Measurements from ENCODE around the gene ZBTB38. TPM values are rescaled to one million over a fixed set of nuclear protein-coding genes. Genes with fewer than 3 reads are reported as not detected.

ZBTB38 gene
- total and polyA plus RNA-seq, 2 experiments from 2014 or later = 112 to 175 TPM

- H4K20me1 ChIP-seq (ENCODE audit: insufficient read depth) = no peaks in the 10 kb centered on the region
- no peak for TF ChIP-seq EZH2phosphoT487 (IDR thresholded peaks at IDR 0.05; ENCODE audit: insufficient read depth, low read depth)
- peak; percentile 29 for TF ChIP-seq EZH2 (IDR thresholded peaks at IDR 0.05; ENCODE audit: insufficient read depth, poor library complexity, severe bottlenecking)
- in situ Hi-C loops (cut with MboI) = no loop called here
- no peaks in the 10 kb centered on the region for H3K9me3 ChIP-seq (ENCODE audit: low read depth)
- H3K4me1 ChIP-seq (ENCODE audit: insufficient read depth) = peaks cover 86% of the 10 kb centered on the region
- H3K27ac ChIP-seq = peak overlapping the region; percentile 92
- no peaks in the 10 kb centered on the region for H3K27me3 ChIP-seq (replicated peaks; ENCODE audit: insufficient read depth)
- peak; percentile 85 for DNase-seq
- WGBS, 2 experiments (ENCODE audit: low coverage in 1 of 2, low lambda C conversion rate in 2 of 2, missing lambda C conversion rate in 2 of 2) = 3 to 8% methylated on average over 10 of the region's 10 CpGs
- H3K4me3 ChIP-seq = peak overlapping the region; percentile 59
- H3K9ac ChIP-seq = peak overlapping the region; percentile 81
- peaks cover 81% of the 10 kb centered on the region for H3F3A ChIP-seq (ENCODE audit: insufficient read depth)
- H3K79me2 ChIP-seq (ENCODE audit: insufficient read depth) = peaks cover 97% of the 10 kb centered on the region
- H3K36me3 ChIP-seq (ENCODE audit: low read depth) = peaks cover 30% of the 10 kb centered on the region; the same call in 1 of the 2 replicates
- H3K9me2 ChIP-seq (ENCODE audit: insufficient read depth) = no peaks in the 10 kb centered on the region
- H2AFZ ChIP-seq = peak overlapping the region; percentile 46
- H3K4me2 ChIP-seq (ENCODE audit: unreplicated experiment) = peak overlapping the region; percentile 79
Observed at GRCh38 chr3:141412087-141412935, 44.0 kb downstream of the ZBTB38 start.

- H3K79me2 ChIP-seq (ENCODE audit: insufficient read depth) = peaks cover 97% of the 10 kb centered on the region
Observed at GRCh38 chr3:141412936-141413354, 44.6 kb downstream of the ZBTB38 start.

GRCh38 chr3:141413391-141413790, 45.1 kb downstream of the ZBTB38 start:
- Histone ChIP-seq H4K20me1 (ENCODE audit: insufficient read depth) (no peaks in the 10 kb centered on the region), H3K27ac (peak overlapping the region; percentile 92), H2AFZ (no peak overlapping the region), H3K4me3 (no peak overlapping the region), H3K9ac (peak overlapping the region; percentile 81), H3K9me3 (ENCODE audit: low read depth) (no peaks in the 10 kb centered on the region), H3K4me1 (ENCODE audit: insufficient read depth) (peaks cover 75% of the 10 kb centered on the region), H3F3A (ENCODE audit: insufficient read depth) (peaks cover 73% of the 10 kb centered on the region), H3K36me3 (ENCODE audit: low read depth) (peaks cover 26% of the 10 kb centered on the region; the same call in 1 of the 2 replicates), H3K27me3 (replicated peaks; ENCODE audit: insufficient read depth) (no peaks in the 10 kb centered on the region), H3K4me2 (ENCODE audit: unreplicated experiment) (peak overlapping the region; percentile 79), H3K9me2 (ENCODE audit: insufficient read depth) (no peaks in the 10 kb centered on the region), H3K79me2 (ENCODE audit: insufficient read depth) (peaks cover 97% of the 10 kb centered on the region)
- no peak for TF ChIP-seq EZH2phosphoT487 (IDR thresholded peaks at IDR 0.05; ENCODE audit: insufficient read depth, low read depth)
- no peak for TF ChIP-seq EZH2 (IDR thresholded peaks at IDR 0.05; ENCODE audit: insufficient read depth, poor library complexity, severe bottlenecking)
- in situ Hi-C loops (cut with MboI) = no loop called here
- peak; percentile 58 for DNase-seq
- 41 to 46% methylated on average over 3 of the region's 3 CpGs for WGBS, 2 experiments (ENCODE audit: low coverage in 1 of 2, low lambda C conversion rate in 2 of 2, missing lambda C conversion rate in 2 of 2)

More at GRCh38 chr3:141412936-141413354, 44.6 kb downstream of the ZBTB38 start:
- peaks cover 25% of the 10 kb centered on the region; the same call in 1 of the 2 replicates for H3K36me3 ChIP-seq (ENCODE audit: low read depth)
- H3F3A ChIP-seq (ENCODE audit: insufficient read depth) = peaks cover 75% of the 10 kb centered on the region
- in situ Hi-C loops (cut with MboI) = no loop called here
- WGBS, 2 experiments (ENCODE audit: low coverage in 1 of 2, low lambda C conversion rate in 2 of 2, missing lambda C conversion rate in 2 of 2) = 21 to 25% methylated on average over 11 of the region's 11 CpGs
- H3K4me2 ChIP-seq (ENCODE audit: unreplicated experiment) = peak overlapping the region; percentile 79
- H3K4me1 ChIP-seq (ENCODE audit: insufficient read depth) = peaks cover 80% of the 10 kb centered on the region
- peak; percentile 93 for DNase-seq
- no peaks in the 10 kb centered on the region for H3K9me3 ChIP-seq (ENCODE audit: low read depth)
- H3K9me2 ChIP-seq (ENCODE audit: insufficient read depth) = no peaks in the 10 kb centered on the region
- H2AFZ ChIP-seq = 0 out of 2 replicates have a peak overlapping the region, but pooled peaks have one; percentile 46
- peak overlapping the region; percentile 59 for H3K4me3 ChIP-seq
- no peaks in the 10 kb centered on the region for H4K20me1 ChIP-seq (ENCODE audit: insufficient read depth)
- H3K27ac ChIP-seq = peak overlapping the region; percentile 92
- peak overlapping the region; percentile 81 for H3K9ac ChIP-seq
- no peaks in the 10 kb centered on the region for H3K27me3 ChIP-seq (replicated peaks; ENCODE audit: insufficient read depth)
- TF ChIP-seq EZH2phosphoT487 (IDR thresholded peaks at IDR 0.05; ENCODE audit: insufficient read depth, low read depth) (no peak), EZH2 (IDR thresholded peaks at IDR 0.05; ENCODE audit: insufficient read depth, poor library complexity, severe bottlenecking) (no peak)

GRCh38 chr3:141413801-141414689, 45.7 kb downstream of the ZBTB38 start:
- Histone ChIP-seq H3K9ac (peak overlapping the region; percentile 81), H2AFZ (no peak overlapping the region), H3F3A (ENCODE audit: insufficient read depth) (peaks cover 73% of the 10 kb centered on the region), H4K20me1 (ENCODE audit: insufficient read depth) (no peaks in the 10 kb centered on the region), H3K9me3 (ENCODE audit: low read depth) (no peaks in the 10 kb centered on the region), H3K27me3 (replicated peaks; ENCODE audit: insufficient read depth) (no peaks in the 10 kb centered on the region), H3K36me3 (ENCODE audit: low read depth) (peaks cover 27% of the 10 kb centered on the region; the same call in 1 of the 2 replicates), H3K79me2 (ENCODE audit: insufficient read depth) (peaks cover 97% of the 10 kb centered on the region), H3K27ac (peak overlapping the region; percentile 92), H3K4me3 (no peak overlapping the region), H3K9me2 (ENCODE audit: insufficient read depth) (no peaks in the 10 kb centered on the region), H3K4me1 (ENCODE audit: insufficient read depth) (peaks cover 69% of the 10 kb centered on the region), H3K4me2 (ENCODE audit: unreplicated experiment) (peak overlapping the region; percentile 79)
- no peak for TF ChIP-seq EZH2 (IDR thresholded peaks at IDR 0.05; ENCODE audit: insufficient read depth, poor library complexity, severe bottlenecking)
- no peak for TF ChIP-seq EZH2phosphoT487 (IDR thresholded peaks at IDR 0.05; ENCODE audit: insufficient read depth, low read depth)
- in situ Hi-C loops (cut with MboI) = no loop called here
- DNase-seq = peak; percentile 88
- 35 to 39% methylated on average over 11 of the region's 11 CpGs for WGBS, 2 experiments (ENCODE audit: low coverage in 1 of 2, low lambda C conversion rate in 2 of 2, missing lambda C conversion rate in 2 of 2)

Data from GM23248 (cell line).